ENCODE results near the gene ZBED3.

The ZBED3 gene

GRCh38 chr5:77076961-77077828, 9.9 kb downstream of the ZBED3 start:
- no peak for DNase-seq

GRCh38 chr5:77074745-77075144, 12.3 kb downstream of the ZBED3 start:
- no peak for DNase-seq

GRCh38 chr5:77073667-77074066, 13.4 kb downstream of the ZBED3 start:
- no peak for DNase-seq

- DNase-seq: no peak
These were observed 20.2 kb downstream of the ZBED3 start for GRCh38 chr5:77066823-77067442.

GRCh38 chr5:77066184-77066583, 20.9 kb downstream of the ZBED3 start:
- DNase-seq: no peak

- DNase-seq: peak; percentile 10
These were observed 21.8 kb downstream of the ZBED3 start for GRCh38 chr5:77065256-77065655.

- DNase-seq: no peak
These were observed 23.0 kb downstream of the ZBED3 start for GRCh38 chr5:77064040-77064439.

- no peak for DNase-seq
These were observed 40.5 kb downstream of the ZBED3 start for GRCh38 chr5:77046416-77047073.

- DNase-seq: no peak
These were observed 51.1 kb downstream of the ZBED3 start for GRCh38 chr5:77035950-77036349.

- no peak for DNase-seq
These were observed 53.7 kb downstream of the ZBED3 start for GRCh38 chr5:77033338-77033737.

- no peak for DNase-seq
These were observed 54.5 kb downstream of the ZBED3 start for GRCh38 chr5:77032635-77033034.

GRCh38 chr5:77031891-77032290, 55.2 kb downstream of the ZBED3 start:
- no peak for DNase-seq

- peak; percentile 79 for DNase-seq
These were observed 56.7 kb downstream of the ZBED3 start, which contains the start of gene AGGF1 for GRCh38 chr5:77030097-77031071. Gene AGGF1, plus strand, starts transcription at chr5:77030404. Its CDS starts 363 bp downstream, at chr5:77030767.

- DNase-seq: peak; percentile 14
These were observed 57.7 kb downstream of the ZBED3 start for GRCh38 chr5:77029376-77029885.

- DNase-seq: no peak
These were observed 58.3 kb downstream of the ZBED3 start for GRCh38 chr5:77028631-77029375.

- no peak for DNase-seq
These were observed 62.6 kb downstream of the ZBED3 start for GRCh38 chr5:77024490-77024889.

- no peak for DNase-seq
These were observed 64.3 kb downstream of the ZBED3 start for GRCh38 chr5:77022511-77023417.

Measured in GF-D8 (cell line).